ENCODE results near the gene RELA. TPM values are rescaled to one million over a fixed set of nuclear protein-coding genes. Genes with fewer than 3 reads are reported as not detected.

Gene RELA
- total RNA-seq, 1 donor from 2014 or later: 119 TPM

DNA sequence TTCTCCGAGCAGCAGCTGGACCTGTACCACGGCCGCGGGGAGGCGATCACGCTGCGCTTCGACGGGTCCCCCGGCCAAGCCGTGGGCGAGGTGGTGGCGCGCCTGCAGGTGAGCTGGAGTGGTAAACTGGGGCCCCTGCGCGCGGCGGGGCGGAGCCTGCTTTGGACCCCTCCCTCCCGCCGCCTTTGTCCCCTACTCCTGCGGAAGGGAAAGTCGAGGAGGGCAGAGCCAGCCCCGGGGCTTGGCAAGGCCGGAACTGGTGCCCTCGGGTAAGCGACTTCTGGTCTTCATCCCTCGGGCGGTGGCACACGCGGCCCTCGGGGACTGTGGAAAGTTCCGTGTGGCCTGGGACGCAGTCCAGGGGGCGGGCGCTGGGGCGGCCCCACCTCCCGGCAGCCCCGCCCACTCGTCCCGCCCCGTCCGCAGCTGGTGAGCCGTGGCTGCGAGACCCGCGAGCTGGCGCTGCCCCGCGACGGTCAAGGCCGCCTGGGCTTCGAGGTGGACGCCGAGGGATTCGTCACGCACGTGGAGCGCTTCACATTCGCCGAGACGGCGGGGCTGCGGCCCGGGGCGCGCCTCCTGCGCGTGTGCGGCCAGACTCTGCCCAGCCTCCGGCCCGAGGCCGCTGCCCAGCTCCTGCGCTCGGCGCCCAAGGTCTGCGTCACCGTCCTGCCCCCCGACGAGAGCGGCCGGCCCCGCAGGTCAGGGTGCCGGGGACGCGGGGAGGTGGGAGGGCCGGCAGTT is 15.6 kb downstream of the RELA start:
- Mint-ChIP-seq H3K27ac (no peak overlapping the region), H3K27me3 (no peaks in the 10 kb centered on the region), H3K9me3 (no peaks in the 10 kb centered on the region), H3K4me1 (peaks cover 42% of the 10 kb centered on the region), H3K4me3 (no peak overlapping the region), H3K36me3 (ENCODE audit: low read depth) (peaks cover 77% of the 10 kb centered on the region)
- intact Hi-C loops (cut with micrococcal nuclease): no loop called here
- ATAC-seq (ENCODE audit: low read depth) (no peak), DNase-seq (no peak)
- ChIA-PET POLR2A (no interaction called here), CTCF (no interaction called here)
- TF ChIP-seq, protein P1, sequence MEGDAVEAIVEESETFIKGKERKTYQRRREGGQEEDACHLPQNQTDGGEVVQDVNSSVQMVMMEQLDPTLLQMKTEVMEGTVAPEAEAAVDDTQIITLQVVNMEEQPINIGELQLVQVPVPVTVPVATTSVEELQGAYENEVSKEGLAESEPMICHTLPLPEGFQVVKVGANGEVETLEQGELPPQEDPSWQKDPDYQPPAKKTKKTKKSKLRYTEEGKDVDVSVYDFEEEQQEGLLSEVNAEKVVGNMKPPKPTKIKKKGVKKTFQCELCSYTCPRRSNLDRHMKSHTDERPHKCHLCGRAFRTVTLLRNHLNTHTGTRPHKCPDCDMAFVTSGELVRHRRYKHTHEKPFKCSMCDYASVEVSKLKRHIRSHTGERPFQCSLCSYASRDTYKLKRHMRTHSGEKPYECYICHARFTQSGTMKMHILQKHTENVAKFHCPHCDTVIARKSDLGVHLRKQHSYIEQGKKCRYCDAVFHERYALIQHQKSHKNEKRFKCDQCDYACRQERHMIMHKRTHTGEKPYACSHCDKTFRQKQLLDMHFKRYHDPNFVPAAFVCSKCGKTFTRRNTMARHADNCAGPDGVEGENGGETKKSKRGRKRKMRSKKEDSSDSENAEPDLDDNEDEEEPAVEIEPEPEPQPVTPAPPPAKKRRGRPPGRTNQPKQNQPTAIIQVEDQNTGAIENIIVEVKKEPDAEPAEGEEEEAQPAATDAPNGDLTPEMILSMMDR (IDR thresholded peaks at IDR 0.05): no peak

DNA sequence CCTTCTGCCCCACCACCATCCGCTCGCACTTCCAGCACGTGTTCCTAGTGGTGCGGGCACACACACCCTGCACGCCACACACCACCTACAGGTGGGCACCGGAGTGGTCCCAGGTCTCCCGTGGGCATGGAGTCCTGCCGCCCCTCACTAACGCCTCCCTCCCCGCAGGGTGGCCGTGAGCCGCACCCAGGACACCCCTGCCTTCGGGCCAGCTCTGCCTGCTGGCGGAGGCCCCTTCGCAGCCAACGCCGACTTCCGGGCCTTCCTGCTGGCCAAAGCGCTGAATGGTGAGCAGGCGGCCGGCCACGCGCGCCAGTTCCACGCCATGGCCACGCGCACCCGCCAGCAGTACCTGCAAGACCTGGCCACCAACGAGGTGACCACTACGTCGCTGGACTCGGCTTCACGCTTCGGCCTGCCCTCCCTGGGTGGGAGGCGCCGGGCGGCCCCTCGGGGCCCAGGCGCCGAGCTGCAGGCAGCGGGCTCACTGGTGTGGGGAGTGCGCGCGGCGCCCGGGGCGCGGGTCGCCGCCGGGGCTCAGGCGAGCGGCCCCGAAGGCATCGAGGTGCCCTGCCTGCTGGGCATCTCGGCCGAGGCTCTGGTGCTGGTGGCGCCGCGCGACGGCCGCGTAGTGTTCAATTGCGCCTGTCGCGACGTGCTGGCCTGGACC is 16.3 kb downstream of the RELA start:
- Mint-ChIP-seq H3K36me3 (ENCODE audit: low read depth) (peaks cover 76% of the 10 kb centered on the region), H3K4me3 (no peak overlapping the region), H3K27ac (no peak overlapping the region), H3K9me3 (no peaks in the 10 kb centered on the region), H3K4me1 (peaks cover 42% of the 10 kb centered on the region), H3K27me3 (no peaks in the 10 kb centered on the region)
- intact Hi-C loops (cut with micrococcal nuclease): no loop called here
- ATAC-seq (ENCODE audit: low read depth) (no peak), DNase-seq (no peak)
- CTCF ChIA-PET: no interaction called here
- TF ChIP-seq, protein P1 (IDR thresholded peaks at IDR 0.05): no peak
- POLR2A ChIA-PET: interaction anchor here (1.0 to 16.1 kb wide), 2 partner anchors 11 to 66 kb away, joined by 3 to 617 read pairs; partner anchors contain the start of genes KAT5 and RELA

GRCh38 chr11:65645710-65646109 is 17.0 kb downstream of the RELA start:
- H3K9me3 Mint-ChIP-seq: no peaks in the 10 kb centered on the region
- intact Hi-C loops (cut with micrococcal nuclease): no loop called here
- POLR2A ChIA-PET: interaction anchor here (1.0 to 16.1 kb wide), 2 partner anchors 12 to 67 kb away, joined by 3 to 617 read pairs; partner anchors contain the start of genes KAT5 and RELA
- no peaks in the 10 kb centered on the region for H3K27me3 Mint-ChIP-seq
- TF ChIP-seq, protein P1 (IDR thresholded peaks at IDR 0.05): no peak
- H3K27ac Mint-ChIP-seq: no peak overlapping the region
- H3K4me3 Mint-ChIP-seq: no peak overlapping the region
- CTCF ChIA-PET: no interaction called here
- no peak for DNase-seq
- peaks cover 39% of the 10 kb centered on the region for H3K4me1 Mint-ChIP-seq
- peaks cover 72% of the 10 kb centered on the region for H3K36me3 Mint-ChIP-seq (ENCODE audit: low read depth)
- no peak for ATAC-seq (ENCODE audit: low read depth)

GRCh38 chr11:65644837-65645236 is 17.9 kb downstream of the RELA start:
- CTCF ChIA-PET: no interaction called here
- intact Hi-C loops (cut with micrococcal nuclease): no loop called here
- Mint-ChIP-seq H3K27me3 (no peaks in the 10 kb centered on the region), H3K27ac (no peak overlapping the region), H3K4me1 (peaks cover 42% of the 10 kb centered on the region), H3K36me3 (ENCODE audit: low read depth) (peaks cover 67% of the 10 kb centered on the region), H3K9me3 (no peaks in the 10 kb centered on the region), H3K4me3 (no peak overlapping the region)
- TF ChIP-seq, protein P1 (IDR thresholded peaks at IDR 0.05): no peak
- DNase-seq (no peak), ATAC-seq (ENCODE audit: low read depth) (no peak)
- POLR2A ChIA-PET: interaction anchor here (0.9 to 16.1 kb wide), 4 partner anchors 12 to 69 kb away, joined by 4 to 617 read pairs (median 5); partner anchors contain the start of genes EHBP1L1 and RELA

GRCh38 chr11:65643971-65644370 is 18.7 kb downstream of the RELA start:
- H3K36me3 Mint-ChIP-seq (ENCODE audit: low read depth): peaks cover 65% of the 10 kb centered on the region
- no peaks in the 10 kb centered on the region for H3K27me3 Mint-ChIP-seq
- intact Hi-C loops (cut with micrococcal nuclease): no loop called here
- H3K4me3 Mint-ChIP-seq: no peak overlapping the region
- ChIA-PET POLR2A (interaction anchor here (0.9 to 16.1 kb wide), 4 partner anchors 11 to 68 kb away, joined by 4 to 617 read pairs (median 5); partner anchors contain the start of genes EHBP1L1 and RELA), CTCF (no interaction called here)
- H3K4me1 Mint-ChIP-seq: peaks cover 49% of the 10 kb centered on the region
- peak overlapping the region; percentile 68 for H3K27ac Mint-ChIP-seq
- no peaks in the 10 kb centered on the region for H3K9me3 Mint-ChIP-seq
- TF ChIP-seq, protein P1 (IDR thresholded peaks at IDR 0.05): no peak
- ATAC-seq (ENCODE audit: low read depth) (no peak), DNase-seq (no peak)
